Activated B cell treated with CpG ODN at 0.5 μM for 24 hours (primary cell): ENCODE measurements around the gene AZI2. TPM values are rescaled to one million over a fixed set of nuclear protein-coding genes. Genes with fewer than 3 reads are reported as not detected.

Experiments used
- ATAC-seq: fragments of 200-7000 bp; cut with Tn5 transposase; one replicate; pipeline ENCODE4 v1.10.0; 2021; ENCODE audit warnings: low read depth, mild to moderate bottlenecking, moderate library complexity
- CTCF ChIA-PET: fragments of 350-600 bp; sonication (Branson Sonifier 250); formaldehyde crosslinking; loops from one replicate; lab custom pipeline; 2021; ENCODE audit warnings: antibody characterized with exemption; lab: Charles Lee
- POLR2A ChIA-PET: fragments of 350-600 bp; sonication (Branson Sonifier 250); formaldehyde crosslinking; loops from one replicate; lab custom pipeline; 2021; ENCODE audit warnings: antibody characterized with exemption; lab: Charles Lee
- DNase-seq: peaks from one replicate; pipeline ENCODE4 v3.0.0; 2022
- H3K27ac Mint-ChIP-seq: one replicate; pipeline ENCODE4 v1.8.0; 2020; ENCODE audit warnings: mixed read lengths
- H3K27me3 Mint-ChIP-seq: one replicate; pipeline ENCODE4 v1.8.0; 2021; ENCODE audit warnings: mixed read lengths
- H3K36me3 Mint-ChIP-seq: one replicate; pipeline ENCODE4 v1.8.0; 2021; ENCODE audit warnings: low read depth, mixed read lengths
- H3K4me1 Mint-ChIP-seq: one replicate; pipeline ENCODE4 v1.8.0; 2021; ENCODE audit warnings: mixed read lengths
- H3K4me3 Mint-ChIP-seq: one replicate; pipeline ENCODE4 v1.8.0; 2020; ENCODE audit warnings: mild to moderate bottlenecking, mixed read lengths
- H3K9me3 Mint-ChIP-seq: one replicate; pipeline ENCODE4 v1.8.0; 2020; ENCODE audit warnings: mixed read lengths
- CTCF ChIP-seq: fragments of 200-600 bp; IDR thresholded peaks from one replicate; pipeline ENCODE4 v1.8.0; 2022; ENCODE audit warnings: antibody characterized with exemption, mild to moderate bottlenecking
- intact Hi-C: fragments of 100-400 bp; cut with micrococcal nuclease; formaldehyde crosslinking; loops from one replicate; pipeline ENCODE4 v1.15.1; 2024
- total RNA-seq: library from RNA; stranded (reverse); gene quantifications from 2 replicates; pipeline ENCODE4 v1.2.3, GENCODE V29; 2022

AZI2 gene
- total RNA-seq, 1 donor from 2014 or later = 21.8 TPM

- POLR2A ChIA-PET = no interaction called here
Measured at GRCh38 chr3:28295898-28296490, 52.6 kb downstream of the AZI2 start.

GRCh38 chr3:28294667-28295413 is 53.8 kb downstream of the AZI2 start:
- DNase-seq (no peak), ATAC-seq (no peak)
- no peak for TF ChIP-seq CTCF
- Mint-ChIP-seq H3K4me1 (peaks cover 2% of the 10 kb centered on the region), H3K27me3 (no peaks in the 10 kb centered on the region), H3K9me3 (peaks cover 2% of the 10 kb centered on the region), H3K27ac (no peak overlapping the region), H3K36me3 (peaks cover 20% of the 10 kb centered on the region), H3K4me3 (no peak overlapping the region)
- intact Hi-C loops = no loop called here
- CTCF ChIA-PET = no interaction called here
- POLR2A ChIA-PET = no interaction called here

More at GRCh38 chr3:28295898-28296490, 52.6 kb downstream of the AZI2 start:
- H3K27ac Mint-ChIP-seq = no peak overlapping the region
- CTCF ChIA-PET = no interaction called here
- peaks cover 2% of the 10 kb centered on the region for H3K4me1 Mint-ChIP-seq
- H3K27me3 Mint-ChIP-seq = no peaks in the 10 kb centered on the region
- H3K36me3 Mint-ChIP-seq = peaks cover 14% of the 10 kb centered on the region
- H3K9me3 Mint-ChIP-seq = no peaks in the 10 kb centered on the region
- no peak overlapping the region for H3K4me3 Mint-ChIP-seq
- TF ChIP-seq CTCF = no peak
- DNase-seq (no peak), ATAC-seq (no peak)
- intact Hi-C loops = no loop called here

GRCh38 chr3:28292622-28293021 is 56.0 kb downstream of the AZI2 start:
- H3K27me3 Mint-ChIP-seq = no peaks in the 10 kb centered on the region
- intact Hi-C loops = no loop called here
- CTCF ChIA-PET = no interaction called here
- H3K9me3 Mint-ChIP-seq = peaks cover 2% of the 10 kb centered on the region
- no peak for TF ChIP-seq CTCF
- peaks cover 2% of the 10 kb centered on the region for H3K4me1 Mint-ChIP-seq
- ATAC-seq (no peak), DNase-seq (no peak)
- H3K36me3 Mint-ChIP-seq = peaks cover 18% of the 10 kb centered on the region
- POLR2A ChIA-PET = no interaction called here
- no peak overlapping the region for H3K27ac Mint-ChIP-seq
- no peak overlapping the region for H3K4me3 Mint-ChIP-seq

- Mint-ChIP-seq H3K36me3 (peaks cover 20% of the 10 kb centered on the region), H3K27ac (no peak overlapping the region), H3K4me3 (no peak overlapping the region), H3K27me3 (no peaks in the 10 kb centered on the region), H3K4me1 (peaks cover 2% of the 10 kb centered on the region), H3K9me3 (peaks cover 2% of the 10 kb centered on the region)
- intact Hi-C loops = no loop called here
- CTCF ChIA-PET = no interaction called here
- ATAC-seq (no peak), DNase-seq (no peak)
- TF ChIP-seq CTCF = no peak
- POLR2A ChIA-PET = no interaction called here
Measured at GRCh38 chr3:28291577-28291976, 57.0 kb downstream of the AZI2 start.

GRCh38 chr3:28290863-28291300 is 57.7 kb downstream of the AZI2 start:
- intact Hi-C loops = no loop called here
- no peak for TF ChIP-seq CTCF
- POLR2A ChIA-PET = no interaction called here
- Mint-ChIP-seq H3K4me1 (peaks cover under 1% of the 10 kb centered on the region), H3K9me3 (peaks cover 2% of the 10 kb centered on the region), H3K27ac (no peak overlapping the region), H3K27me3 (no peaks in the 10 kb centered on the region), H3K36me3 (peaks cover 20% of the 10 kb centered on the region), H3K4me3 (no peak overlapping the region)
- no peak for DNase-seq
- ATAC-seq = no peak
- CTCF ChIA-PET = no interaction called here
